Neuronal stem cell (in vitro differentiated cells): ENCODE measurements around the gene MEG3.

ENCODE experiments used
- DNase-seq: peaks from one replicate; pipeline ENCODE4 v3.0.0-alpha.2; 2013; ENCODE audit warnings: low spot score
- H2AFZ ChIP-seq: one replicate; pipeline ENCODE4 v1.6.1; 2013; ENCODE audit warnings: mild to moderate bottlenecking, low read length, inconsistent platforms
- H2AK5ac ChIP-seq: 2 replicates; pipeline ENCODE4 v1.6.1; 2013; ENCODE audit warnings: low read depth, mild to moderate bottlenecking, inconsistent platforms, low read length, moderate library complexity, mixed read lengths
- H2BK120ac ChIP-seq: 2 replicates; pipeline ENCODE4 v1.6.1; 2013; ENCODE audit warnings: low read depth, mild to moderate bottlenecking, inconsistent platforms, low read length, moderate library complexity, mixed read lengths
- H2BK12ac ChIP-seq: one replicate; pipeline ENCODE4 v1.6.1; 2013; ENCODE audit warnings: low read length, inconsistent platforms
- H2BK15ac ChIP-seq: 2 replicates; pipeline ENCODE4 v1.6.1; 2013; ENCODE audit warnings: mild to moderate bottlenecking, low read length, inconsistent platforms, mixed read lengths
- H2BK5ac ChIP-seq: one replicate; pipeline ENCODE4 v1.6.1; 2013; ENCODE audit warnings: inconsistent platforms, mild to moderate bottlenecking, low read length, moderate library complexity
- H3K14ac ChIP-seq: one replicate; pipeline ENCODE4 v1.6.1; 2013; ENCODE audit warnings: low read length, inconsistent platforms
- H3K18ac ChIP-seq: 2 replicates; pipeline ENCODE4 v1.6.1; 2013; ENCODE audit warnings: low read length, inconsistent platforms
- H3K23ac ChIP-seq: 2 replicates; pipeline ENCODE4 v1.6.1; 2013; ENCODE audit warnings: low read depth, mild to moderate bottlenecking, mixed read lengths, low read length, inconsistent platforms; ENCODE audit not compliant: poor library complexity
- H3K27ac ChIP-seq: replicated peaks from 3 replicates; pipeline ENCODE4 v1.5.1; 2013; ENCODE audit warnings: low read length, inconsistent platforms
- H3K27me3 ChIP-seq, 3 experiments: 2 replicates each; pipeline ENCODE4 v1.6.1; 2013; ENCODE audit warnings: low read length in 3 of 3, mild to moderate bottlenecking in 2 of 3, inconsistent platforms in 1 of 3, low read depth in 1 of 3, mixed read lengths in 1 of 3, moderate library complexity in 1 of 3; ENCODE audit not compliant: control insufficient read depth in 3 of 3, insufficient read depth in 3 of 3
- H3K36me3 ChIP-seq, 2 donors: replicated peaks in 1 of 2; 2 replicates each; pipeline ENCODE4 v1.6.1; 2013; ENCODE audit warnings: low read length in 2 of 2; ENCODE audit not compliant: control insufficient read depth in 2 of 2, insufficient read depth in 2 of 2
- H3K4ac ChIP-seq: 2 replicates; pipeline ENCODE4 v1.6.1; 2013; ENCODE audit warnings: inconsistent platforms, mild to moderate bottlenecking, low read length, moderate library complexity
- H3K4me1 ChIP-seq, 2 donors: 1 replicate in 1 of 2; 2 replicates in 1 of 2; pipeline ENCODE4 v1.6.1; 2013; ENCODE audit warnings: low read length in 2 of 2, low read depth in 1 of 2; ENCODE audit not compliant: control insufficient read depth in 2 of 2, insufficient read depth in 1 of 2
- H3K4me2 ChIP-seq: one replicate; pipeline ENCODE4 v1.6.1; 2013; ENCODE audit warnings: mild to moderate bottlenecking, low read length, inconsistent platforms; ENCODE audit not compliant: insufficient read depth, poor library complexity, severe bottlenecking
- H3K4me3 ChIP-seq, 2 donors: 2 replicates each; pipeline ENCODE4 v1.5.1; 2013; ENCODE audit warnings: low read length in 2 of 2, mild to moderate bottlenecking in 2 of 2, inconsistent platforms in 1 of 2, moderate library complexity in 1 of 2
- H3K79me1 ChIP-seq: one replicate; pipeline ENCODE4 v1.6.1; 2013; ENCODE audit warnings: low read depth, mild to moderate bottlenecking, inconsistent platforms, low read length, moderate library complexity
- H3K9ac ChIP-seq: one replicate; pipeline ENCODE4 v1.6.1; 2013; ENCODE audit warnings: mild to moderate bottlenecking, low read depth, low read length, inconsistent platforms; ENCODE audit not compliant: poor library complexity
- H3K9me3 ChIP-seq, 2 donors: replicated peaks in 1 of 2; 2 replicates each; pipeline versions ENCODE3 to v1.6.1; 2013; ENCODE audit warnings: low read length in 2 of 2, mild to moderate bottlenecking in 2 of 2, inconsistent platforms in 1 of 2, low read depth in 1 of 2, mixed read lengths in 1 of 2, moderate library complexity in 1 of 2; ENCODE audit not compliant: control insufficient read depth in 2 of 2, insufficient read depth in 1 of 2
- H4K8ac ChIP-seq: one replicate; pipeline ENCODE4 v1.6.1; 2013; ENCODE audit warnings: low read depth, mild to moderate bottlenecking, inconsistent platforms, low read length, moderate library complexity
- H4K91ac ChIP-seq: one replicate; pipeline ENCODE4 v1.6.1; 2013; ENCODE audit warnings: low read length, low read depth, mild to moderate bottlenecking, inconsistent platforms; ENCODE audit not compliant: poor library complexity
- WGBS, 2 donors: extraction: QIAGEN DNeasy Blood & Tissue Kit; methylation state at CpG; one replicate each; pipeline ENCODE4 v1.1.7; 2013; ENCODE audit warnings: missing lambda C conversion rate in 2 of 2, mixed read lengths in 1 of 2; ENCODE audit not compliant: insufficient read length in 2 of 2, insufficient replicate concordance in 1 of 2; ENCODE audit errors: extremely low coverage in 2 of 2; 5-methylcytosine and 5-hydroxymethylcytosine counted together

Gene MEG3

GRCh38 chr14:100845341-100845740, 19.4 kb downstream of the MEG3 start:
- peaks cover 27% of the 10 kb centered on the region in 2 donors for H3K4me1 ChIP-seq

GRCh38 chr14:100846309-100846859, 20.5 kb downstream of the MEG3 start:
- Histone ChIP-seq H3K4ac (no peak overlapping the region), H3K18ac (peak overlapping the region; percentile 82), H2BK15ac (no peak overlapping the region), H2AK5ac (no peak overlapping the region), H2AFZ (peak overlapping the region; percentile 30), H2BK120ac (no peak overlapping the region), H2BK5ac (peak overlapping the region; percentile 88), H3K23ac (no peak overlapping the region), H3K14ac (no peak overlapping the region), H2BK12ac (no peak overlapping the region), H3K9ac (no peak overlapping the region), H3K9me3 (no peaks in the 10 kb centered on the region), H4K91ac (peak overlapping the region; percentile 4), H3K27ac (no peak overlapping the region), H3K79me1 (no peaks in the 10 kb centered on the region), H3K4me3 (no peak overlapping the region), H3K27me3 (no peaks in the 10 kb centered on the region), H4K8ac (no peak overlapping the region), H3K4me2 (no peak overlapping the region), H3K36me3 (no peaks in the 10 kb centered on the region), H3K4me1 (peaks cover 18 to 19% of the 10 kb centered on the region in 2 donors)
- no CpG with 5 or more reads among the region's 8 CpGs for WGBS, 2 donors
- no peak for DNase-seq

More at GRCh38 chr14:100845341-100845740, 19.4 kb downstream of the MEG3 start:
- Histone ChIP-seq H3K27ac (no peak overlapping the region), H3K14ac (no peak overlapping the region), H4K91ac (peak overlapping the region; percentile 86), H3K18ac (peak overlapping the region; percentile 48), H2BK12ac (peak overlapping the region; percentile 87), H2AFZ (no peak overlapping the region), H2AK5ac (peak overlapping the region; percentile 72), H3K9ac (no peak overlapping the region), H3K27me3 (no peaks in the 10 kb centered on the region), H3K79me1 (no peaks in the 10 kb centered on the region), H2BK5ac (peak overlapping the region; percentile 88), H2BK15ac (peak overlapping the region; percentile 17), H3K4me2 (no peak overlapping the region), H3K23ac (no peak overlapping the region), H3K4ac (peak overlapping the region; percentile 60), H3K4me3 (no peak overlapping the region), H2BK120ac (peak overlapping the region; percentile 22), H3K9me3 (no peaks in the 10 kb centered on the region), H3K36me3 (no peaks in the 10 kb centered on the region), H4K8ac (no peak overlapping the region)
- WGBS, 2 donors: no CpG with 5 or more reads among the region's 17 CpGs
- no peak for DNase-seq

GRCh38 chr14:100849115-100849781, 23.3 kb downstream of the MEG3 start:
- no peak overlapping the region for H3K4ac ChIP-seq
- H3K36me3 ChIP-seq: no peaks in the 10 kb centered on the region
- no peak overlapping the region for H3K4me3 ChIP-seq
- H3K4me1 ChIP-seq: peaks cover 0 to 3% of the 10 kb centered on the region in 2 donors
- H2BK15ac ChIP-seq: no peak overlapping the region
- H2BK5ac ChIP-seq: no peak overlapping the region
- no peak overlapping the region for H4K91ac ChIP-seq
- no peak overlapping the region for H3K18ac ChIP-seq
- H3K9ac ChIP-seq: no peak overlapping the region
- no peak overlapping the region for H3K14ac ChIP-seq
- H4K8ac ChIP-seq: no peak overlapping the region
- no peak overlapping the region for H2BK12ac ChIP-seq
- no peaks in the 10 kb centered on the region for H3K79me1 ChIP-seq
- H3K4me2 ChIP-seq: no peak overlapping the region
- no peaks in the 10 kb centered on the region for H3K9me3 ChIP-seq
- H2AFZ ChIP-seq: no peak overlapping the region
- peaks cover 0 to 4% (median 0%) of the 10 kb centered on the region in 3 experiments for H3K27me3 ChIP-seq
- no peak overlapping the region for H3K27ac ChIP-seq
- no peak overlapping the region for H2AK5ac ChIP-seq
- H3K23ac ChIP-seq: no peak overlapping the region
- no CpG with 5 or more reads among the region's 8 CpGs for WGBS, 2 donors
- no peak for DNase-seq
- H2BK120ac ChIP-seq: no peak overlapping the region

GRCh38 chr14:100850841-100851585, 25.1 kb downstream of the MEG3 start:
- H3K4me3 ChIP-seq: no peak overlapping the region
- no peak overlapping the region for H4K91ac ChIP-seq
- no peak overlapping the region for H4K8ac ChIP-seq
- peak overlapping the region; percentile 28 for H3K14ac ChIP-seq
- no peak overlapping the region for H3K9ac ChIP-seq
- H2BK120ac ChIP-seq: peak overlapping the region; percentile 39
- H3K27ac ChIP-seq: no peak overlapping the region
- no peaks in the 10 kb centered on the region for H3K9me3 ChIP-seq
- H3K79me1 ChIP-seq: no peaks in the 10 kb centered on the region
- no peak overlapping the region for H3K4ac ChIP-seq
- peak overlapping the region; percentile 57 for H2BK5ac ChIP-seq
- peaks cover 0 to 14% (median 0%) of the 10 kb centered on the region in 3 experiments for H3K27me3 ChIP-seq
- no peak overlapping the region for H2AFZ ChIP-seq
- no peak for DNase-seq
- H3K4me2 ChIP-seq: no peak overlapping the region
- peak overlapping the region; percentile 42 for H2BK15ac ChIP-seq
- H3K4me1 ChIP-seq: peaks cover 0 to 2% of the 10 kb centered on the region in 2 donors
- peak overlapping the region; percentile 91 for H3K18ac ChIP-seq
- H2BK12ac ChIP-seq: peak overlapping the region; percentile 88
- H3K23ac ChIP-seq: no peak overlapping the region
- no CpG with 5 or more reads among the region's 8 CpGs for WGBS, 2 donors
- peak overlapping the region; percentile 17 for H2AK5ac ChIP-seq
- no peaks in the 10 kb centered on the region for H3K36me3 ChIP-seq
